AG04450 (cell line): ENCODE measurements around the gene OR51G2. TPM values are rescaled to one million over a fixed set of nuclear protein-coding genes. Genes with fewer than 3 reads are reported as not detected.
A peak's percentile ranks its signal among the peaks of the same experiment; 100 is the strongest.

Experiments
- CTCF ChIA-PET: fragments of 300-600, 350-600 bp; formaldehyde crosslinking; extraction: SDS; loops from one replicate; lab custom pipeline; 2022; ENCODE audit warnings: antibody characterized with exemption, inconsistent platforms; lab: Charles Lee
- POLR2A ChIA-PET: fragments of 350-600 bp; formaldehyde crosslinking; extraction: SDS; loops from one replicate; lab custom pipeline; 2021; ENCODE audit warnings: antibody characterized with exemption, inconsistent platforms; lab: Yijun Ruan, JAX
- DNase-seq: peaks from one replicate; pipeline ENCODE4 v3.0.0-alpha.2; 2011; ENCODE audit warnings: low read depth, low spot score
- H3K27ac ChIP-seq: one replicate; pipeline ENCODE4 v1.5.1; 2012; ENCODE audit warnings: low read depth, low read length, control low read depth
- H3K27me3 ChIP-seq: one replicate; pipeline ENCODE4 v1.6.0; 2012; ENCODE audit warnings: low read length; ENCODE audit not compliant: control insufficient read depth, insufficient read depth
- H3K4me3 ChIP-seq: 2 replicates; pipeline ENCODE4 v1.5.1; 2011; ENCODE audit warnings: mild to moderate bottlenecking, low read depth, low read length, control low read depth
- H3K9me3 ChIP-seq: 2 replicates; pipeline ENCODE4 v1.5.1; 2012; ENCODE audit warnings: low read length; ENCODE audit not compliant: control insufficient read depth, insufficient read depth
- polyA plus RNA-seq: library from polyadenylated mRNA; depleted of rRNA; stranded (reverse); fragments of >200 nt; gene quantifications from 2 replicates; pipeline ENCODE4 v1.2.3, GENCODE V29; 2011
- TF ChIP-seq, protein P1 (sequence below): IDR thresholded peaks from 2 replicates; pipeline ENCODE4 v1.5.1; 2011; ENCODE audit warnings: low read depth, low read length, control low read depth, inconsistent platforms

OR51G2 gene
- polyA plus RNA-seq, 1 experiment = not detected

GRCh38 chr11:4922304-4922703, 3.2 kb upstream of the OR51G2 start:
- TF ChIP-seq, protein P1, sequence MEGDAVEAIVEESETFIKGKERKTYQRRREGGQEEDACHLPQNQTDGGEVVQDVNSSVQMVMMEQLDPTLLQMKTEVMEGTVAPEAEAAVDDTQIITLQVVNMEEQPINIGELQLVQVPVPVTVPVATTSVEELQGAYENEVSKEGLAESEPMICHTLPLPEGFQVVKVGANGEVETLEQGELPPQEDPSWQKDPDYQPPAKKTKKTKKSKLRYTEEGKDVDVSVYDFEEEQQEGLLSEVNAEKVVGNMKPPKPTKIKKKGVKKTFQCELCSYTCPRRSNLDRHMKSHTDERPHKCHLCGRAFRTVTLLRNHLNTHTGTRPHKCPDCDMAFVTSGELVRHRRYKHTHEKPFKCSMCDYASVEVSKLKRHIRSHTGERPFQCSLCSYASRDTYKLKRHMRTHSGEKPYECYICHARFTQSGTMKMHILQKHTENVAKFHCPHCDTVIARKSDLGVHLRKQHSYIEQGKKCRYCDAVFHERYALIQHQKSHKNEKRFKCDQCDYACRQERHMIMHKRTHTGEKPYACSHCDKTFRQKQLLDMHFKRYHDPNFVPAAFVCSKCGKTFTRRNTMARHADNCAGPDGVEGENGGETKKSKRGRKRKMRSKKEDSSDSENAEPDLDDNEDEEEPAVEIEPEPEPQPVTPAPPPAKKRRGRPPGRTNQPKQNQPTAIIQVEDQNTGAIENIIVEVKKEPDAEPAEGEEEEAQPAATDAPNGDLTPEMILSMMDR = no peak
- POLR2A ChIA-PET = no interaction called here
- Histone ChIP-seq H3K9me3 (no peaks in the 10 kb centered on the region), H3K27me3 (no peaks in the 10 kb centered on the region), H3K27ac (no peak overlapping the region), H3K4me3 (no peak overlapping the region)
- no peak for DNase-seq
- CTCF ChIA-PET = no interaction called here

DNA sequence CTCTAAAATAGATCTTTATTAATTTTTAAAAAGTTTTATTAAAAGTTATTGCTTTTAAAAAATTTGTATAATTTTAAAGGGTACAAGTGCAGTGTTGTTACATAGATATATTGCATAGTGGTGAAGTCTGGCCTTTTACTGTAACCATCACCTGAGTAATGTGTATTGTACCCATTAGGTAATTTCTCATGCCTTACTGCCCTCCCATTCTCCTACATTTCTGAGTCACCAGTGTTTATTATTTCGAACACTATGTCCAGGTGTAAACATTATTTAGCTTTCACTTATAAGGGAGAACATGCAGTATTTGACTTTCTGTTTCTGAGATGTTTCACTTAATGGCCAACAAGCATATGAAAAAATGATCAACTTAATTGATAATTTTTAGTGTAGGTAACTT, 2.6 kb upstream of the OR51G2 start:
- Histone ChIP-seq H3K27me3 (no peaks in the 10 kb centered on the region), H3K27ac (no peak overlapping the region), H3K9me3 (no peaks in the 10 kb centered on the region), H3K4me3 (no peak overlapping the region)
- POLR2A ChIA-PET = no interaction called here
- TF ChIP-seq, protein P1 = no peak
- DNase-seq = no peak
- CTCF ChIA-PET = no interaction called here

DNA sequence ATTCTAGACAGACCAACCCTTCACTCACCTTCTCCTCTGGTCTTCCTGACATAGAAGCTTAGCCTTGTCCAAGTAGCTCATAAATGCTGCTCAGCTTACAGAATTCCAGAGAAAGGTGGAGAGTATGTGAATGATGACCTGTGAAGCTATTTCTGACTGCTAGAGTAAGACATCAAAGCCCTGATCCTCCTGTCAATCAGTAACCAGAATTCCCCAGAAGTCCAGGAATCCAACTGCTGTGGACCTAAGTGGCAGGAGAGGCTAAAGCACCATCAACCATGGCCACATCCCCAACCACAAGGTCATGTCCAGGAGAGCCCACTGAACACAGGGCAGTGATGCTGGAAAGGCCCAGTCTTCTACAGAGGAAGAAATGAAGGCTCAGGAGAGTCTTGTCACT, 2.6 kb downstream of the OR51G2 start:
- no peak overlapping the region for H3K4me3 ChIP-seq
- no peaks in the 10 kb centered on the region for H3K27me3 ChIP-seq
- no peak overlapping the region for H3K27ac ChIP-seq
- H3K9me3 ChIP-seq = no peaks in the 10 kb centered on the region
- TF ChIP-seq, protein P1 = no peak
- DNase-seq = no peak
- ChIA-PET CTCF (interaction anchor here (0.6 to 1.4 kb wide), 2 partner anchors 280 to 868 kb away, joined by 3 to 4 read pairs; partner anchors contain the start of gene OR51D1), POLR2A (no interaction called here)

DNA sequence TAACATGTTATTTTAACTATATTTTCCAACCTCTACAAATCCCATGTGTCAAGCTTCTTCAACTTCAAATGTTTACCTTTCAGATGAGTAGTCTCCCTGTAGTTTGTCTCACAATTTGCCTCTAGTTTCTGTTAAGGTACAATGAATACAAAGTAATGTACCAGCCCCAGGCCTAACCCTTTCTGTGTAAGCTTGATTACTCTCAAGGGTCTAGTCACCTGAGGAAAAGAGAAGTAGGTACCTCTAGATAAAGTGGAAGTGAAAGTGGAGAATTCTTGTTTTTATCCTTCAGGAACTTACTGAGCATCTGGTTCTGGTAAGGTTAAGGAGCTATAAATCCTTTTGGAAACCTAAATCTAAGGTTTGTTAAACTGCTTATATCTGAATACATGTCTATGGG, 15.7 kb downstream of the OR51G2 start, which contains the start of gene OR51A7:
OR51A7 (plus strand) TSS at position 300 of the 400 bp plus-strand sequence. CDS start 3,587 bp downstream, outside the sequence.
- DNase-seq = no peak
- Histone ChIP-seq H3K9me3 (no peaks in the 10 kb centered on the region), H3K4me3 (no peak within 1 kb of the TSS), H3K27ac (no peak within 1 kb of the TSS), H3K27me3 (no peaks in the 10 kb centered on the region)
- TF ChIP-seq, protein P1 = no peak
- ChIA-PET POLR2A (no interaction called here), CTCF (no interaction called here)

DNA sequence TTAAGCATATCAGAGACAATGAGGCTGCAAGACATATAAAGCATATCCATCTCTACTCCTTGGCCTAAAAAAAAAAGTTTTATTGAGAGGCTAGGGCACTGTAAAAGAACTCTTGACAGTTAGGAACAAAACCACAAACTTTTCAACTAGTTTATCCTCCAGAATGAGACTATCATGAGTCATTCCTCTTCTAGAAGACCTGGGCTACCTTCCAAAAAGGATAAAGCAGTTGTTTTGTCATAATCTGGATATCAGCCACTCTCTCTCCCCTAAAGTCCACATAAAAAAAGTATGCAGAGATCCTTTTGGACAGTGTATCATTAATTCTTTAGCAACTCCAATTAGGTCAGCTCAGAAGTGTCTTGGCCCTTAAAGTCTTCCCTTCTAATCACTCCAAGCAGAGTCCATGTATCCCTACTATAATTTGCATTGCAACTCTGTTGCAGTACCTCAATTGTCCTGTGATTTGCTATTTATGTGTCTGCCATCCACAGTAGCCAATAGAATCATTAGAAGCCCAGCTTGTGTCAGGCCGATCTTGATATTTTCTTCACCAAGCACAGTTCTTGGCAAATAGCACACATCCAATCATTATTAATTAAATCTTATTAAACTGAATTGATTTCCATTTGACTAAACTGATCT, 27.0 kb downstream of the OR51G2 start:
- no peak overlapping the region for H3K4me3 ChIP-seq
- CTCF ChIA-PET = interaction anchor here (1.0 to 1.7 kb wide), 3 partner anchors 8 to 37 kb away, joined by 3 to 4 read pairs (median 3); no protein-coding TSS in a partner anchor
- no peaks in the 10 kb centered on the region for H3K9me3 ChIP-seq
- TF ChIP-seq, protein P1 = peak; percentile 44
- peak; percentile 77 for DNase-seq
- POLR2A ChIA-PET = no interaction called here
- no peaks in the 10 kb centered on the region for H3K27me3 ChIP-seq
- H3K27ac ChIP-seq = no peak overlapping the region
